Calu3 (cell line): Measurements from ENCODE around the gene CAMK1D. TPM values are rescaled to one million over a fixed set of nuclear protein-coding genes. Genes with fewer than 3 reads are reported as not detected.

ENCODE experiments used
- BruUV-seq: library from RNA; stranded (reverse); fragments of 400-500 nt; replicated peaks from 2 replicates; lab custom pipeline; 2021; lab: Mats Ljungman, UMichigan
- CTCF ChIA-PET: fragments of 300-600 bp; sonication (Branson Sonifier 250); formaldehyde crosslinking; loops from one replicate; lab custom pipeline; 2022; ENCODE audit warnings: antibody characterized with exemption; lab: Charles Lee
- DNase-seq: peaks from one replicate; pipeline ENCODE4 v3.0.0; 2022
- H3K27ac Mint-ChIP-seq: one replicate; pipeline ENCODE4 v1.8.0; 2022; ENCODE audit warnings: mixed read lengths; ENCODE audit not compliant: unreplicated experiment
- H3K27me3 Mint-ChIP-seq: one replicate; pipeline ENCODE4 v1.8.0; 2022; ENCODE audit warnings: mixed read lengths; ENCODE audit not compliant: unreplicated experiment
- H3K36me3 Mint-ChIP-seq: one replicate; pipeline ENCODE4 v1.8.0; 2022; ENCODE audit warnings: mild to moderate bottlenecking, moderate library complexity, mixed read lengths; ENCODE audit not compliant: insufficient read depth, unreplicated experiment
- H3K4me1 Mint-ChIP-seq: one replicate; pipeline ENCODE4 v1.8.0; 2022; ENCODE audit warnings: mild to moderate bottlenecking, low read depth, mixed read lengths; ENCODE audit not compliant: unreplicated experiment
- H3K4me3 Mint-ChIP-seq: one replicate; pipeline ENCODE4 v1.8.0; 2022; ENCODE audit warnings: mild to moderate bottlenecking, low read depth, moderate library complexity, mixed read lengths; ENCODE audit not compliant: unreplicated experiment
- H3K9me3 Mint-ChIP-seq: one replicate; pipeline ENCODE4 v1.8.0; 2022; ENCODE audit warnings: low read depth, mixed read lengths; ENCODE audit not compliant: unreplicated experiment
- intact Hi-C: fragments of 100-400 bp; cut with micrococcal nuclease; formaldehyde crosslinking; loops from one replicate; pipeline ENCODE4 v1.10.0; 2022; ENCODE audit not compliant: unreplicated experiment
- total RNA-seq: library from RNA; stranded (reverse); gene quantifications from 2 replicates; pipeline ENCODE4 v1.2.3, GENCODE V29; 2022
- TF ChIP-seq, protein P1 (sequence below): fragments of 200-600 bp; IDR thresholded peaks from one replicate; pipeline ENCODE4 v1.8.0; 2022; ENCODE audit warnings: antibody characterized with exemption; ENCODE audit not compliant: unreplicated experiment

CAMK1D gene
- total RNA-seq, 1 experiment from 2014 or later: 2.6 TPM

DNA sequence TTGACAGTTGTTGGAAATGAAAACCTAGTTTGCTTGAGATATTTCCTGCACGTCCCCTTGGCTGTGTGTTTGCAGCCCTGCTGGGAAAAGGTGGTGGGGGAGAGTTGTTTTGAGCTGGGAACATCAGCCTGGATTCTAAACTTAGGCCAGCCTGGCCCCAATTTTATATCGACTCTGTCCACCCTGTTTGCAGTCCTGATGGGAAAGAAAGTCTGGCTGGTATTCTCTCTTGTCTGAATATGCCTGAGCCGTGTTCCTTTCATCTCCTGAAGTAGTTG, 473.5 kb downstream of the CAMK1D start:
- intact Hi-C loops: no loop called here
- no TSS peak for BruUV-seq
- H3K27me3 Mint-ChIP-seq: peaks cover 85% of the 10 kb centered on the region
- no peak overlapping the region for H3K27ac Mint-ChIP-seq
- no peak for DNase-seq
- CTCF ChIA-PET: interaction anchor here (0.5 kb wide), 1 partner anchor 252 kb away, joined by 8 read pairs; no protein-coding TSS in a partner anchor
- H3K4me1 Mint-ChIP-seq: no peaks in the 10 kb centered on the region
- TF ChIP-seq, protein P1, sequence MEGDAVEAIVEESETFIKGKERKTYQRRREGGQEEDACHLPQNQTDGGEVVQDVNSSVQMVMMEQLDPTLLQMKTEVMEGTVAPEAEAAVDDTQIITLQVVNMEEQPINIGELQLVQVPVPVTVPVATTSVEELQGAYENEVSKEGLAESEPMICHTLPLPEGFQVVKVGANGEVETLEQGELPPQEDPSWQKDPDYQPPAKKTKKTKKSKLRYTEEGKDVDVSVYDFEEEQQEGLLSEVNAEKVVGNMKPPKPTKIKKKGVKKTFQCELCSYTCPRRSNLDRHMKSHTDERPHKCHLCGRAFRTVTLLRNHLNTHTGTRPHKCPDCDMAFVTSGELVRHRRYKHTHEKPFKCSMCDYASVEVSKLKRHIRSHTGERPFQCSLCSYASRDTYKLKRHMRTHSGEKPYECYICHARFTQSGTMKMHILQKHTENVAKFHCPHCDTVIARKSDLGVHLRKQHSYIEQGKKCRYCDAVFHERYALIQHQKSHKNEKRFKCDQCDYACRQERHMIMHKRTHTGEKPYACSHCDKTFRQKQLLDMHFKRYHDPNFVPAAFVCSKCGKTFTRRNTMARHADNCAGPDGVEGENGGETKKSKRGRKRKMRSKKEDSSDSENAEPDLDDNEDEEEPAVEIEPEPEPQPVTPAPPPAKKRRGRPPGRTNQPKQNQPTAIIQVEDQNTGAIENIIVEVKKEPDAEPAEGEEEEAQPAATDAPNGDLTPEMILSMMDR: no peak
- H3K36me3 Mint-ChIP-seq: no peaks in the 10 kb centered on the region
- no peaks in the 10 kb centered on the region for H3K9me3 Mint-ChIP-seq
- H3K4me3 Mint-ChIP-seq: no peak overlapping the region

DNA sequence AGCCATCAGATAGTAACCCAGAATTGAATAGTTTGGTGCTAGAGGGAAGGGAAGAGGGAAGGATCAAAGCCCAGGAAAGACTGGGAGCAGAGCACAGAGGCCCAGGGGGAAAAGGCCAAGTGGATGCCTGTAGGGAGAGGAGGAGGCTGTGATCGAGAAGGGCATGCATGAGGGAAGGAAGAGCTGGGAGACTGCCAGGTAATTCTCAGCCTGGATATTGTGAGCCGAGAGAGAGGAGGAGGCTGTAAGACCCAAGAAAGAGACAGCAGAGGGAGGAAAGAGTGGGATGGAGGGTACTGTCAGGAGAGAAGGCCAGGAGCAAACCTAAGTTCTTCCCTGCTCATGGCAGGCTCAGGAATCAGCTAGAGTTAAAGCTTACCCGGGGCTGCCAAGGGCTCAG, 474.0 kb downstream of the CAMK1D start:
- H3K36me3 Mint-ChIP-seq: no peaks in the 10 kb centered on the region
- no TSS peak for BruUV-seq

DNA sequence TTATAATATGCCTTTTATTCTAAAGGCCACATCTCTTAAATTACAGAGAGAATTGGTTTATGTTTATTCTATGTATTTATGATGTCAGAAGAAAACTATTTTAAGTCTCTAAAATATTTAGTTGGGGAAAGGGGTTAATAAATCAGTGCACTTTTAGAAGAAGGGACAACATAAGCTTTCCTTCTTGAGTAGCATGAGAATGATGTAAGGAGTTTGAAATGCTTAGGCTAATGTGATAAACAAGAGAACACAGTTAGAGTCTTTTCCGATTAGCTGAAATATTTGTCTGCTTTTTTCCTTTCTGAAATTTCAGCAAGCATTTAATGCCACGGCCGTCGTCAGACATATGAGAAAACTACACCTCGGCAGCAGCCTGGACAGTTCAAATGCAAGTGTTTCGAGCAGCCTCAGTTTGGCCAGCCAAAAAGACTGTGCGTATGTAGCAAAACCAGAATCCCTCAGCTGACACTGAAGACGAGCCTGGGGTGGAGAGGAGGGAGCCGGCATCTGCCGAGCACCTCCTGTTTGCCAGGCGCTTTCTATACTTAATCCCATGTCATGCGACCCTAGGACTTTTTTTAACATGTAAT, 476.0 kb downstream of the CAMK1D start:
- Mint-ChIP-seq H3K36me3 (no peaks in the 10 kb centered on the region), H3K4me1 (no peaks in the 10 kb centered on the region), H3K27ac (no peak overlapping the region), H3K4me3 (no peak overlapping the region), H3K9me3 (no peaks in the 10 kb centered on the region), H3K27me3 (peaks cover 92% of the 10 kb centered on the region)
- intact Hi-C loops: no loop called here
- DNase-seq: no peak
- BruUV-seq: no TSS peak
- CTCF ChIA-PET: no interaction called here
- TF ChIP-seq, protein P1: no peak

More for the DNA sequence above, 474.0 kb downstream of the CAMK1D start:
- TF ChIP-seq, protein P1: no peak
- H3K27ac Mint-ChIP-seq: no peak overlapping the region
- peaks cover 90% of the 10 kb centered on the region for H3K27me3 Mint-ChIP-seq
- no peaks in the 10 kb centered on the region for H3K9me3 Mint-ChIP-seq
- no peak for DNase-seq
- H3K4me3 Mint-ChIP-seq: no peak overlapping the region
- no peaks in the 10 kb centered on the region for H3K4me1 Mint-ChIP-seq
- intact Hi-C loops: no loop called here
- CTCF ChIA-PET: no interaction called here

DNA sequence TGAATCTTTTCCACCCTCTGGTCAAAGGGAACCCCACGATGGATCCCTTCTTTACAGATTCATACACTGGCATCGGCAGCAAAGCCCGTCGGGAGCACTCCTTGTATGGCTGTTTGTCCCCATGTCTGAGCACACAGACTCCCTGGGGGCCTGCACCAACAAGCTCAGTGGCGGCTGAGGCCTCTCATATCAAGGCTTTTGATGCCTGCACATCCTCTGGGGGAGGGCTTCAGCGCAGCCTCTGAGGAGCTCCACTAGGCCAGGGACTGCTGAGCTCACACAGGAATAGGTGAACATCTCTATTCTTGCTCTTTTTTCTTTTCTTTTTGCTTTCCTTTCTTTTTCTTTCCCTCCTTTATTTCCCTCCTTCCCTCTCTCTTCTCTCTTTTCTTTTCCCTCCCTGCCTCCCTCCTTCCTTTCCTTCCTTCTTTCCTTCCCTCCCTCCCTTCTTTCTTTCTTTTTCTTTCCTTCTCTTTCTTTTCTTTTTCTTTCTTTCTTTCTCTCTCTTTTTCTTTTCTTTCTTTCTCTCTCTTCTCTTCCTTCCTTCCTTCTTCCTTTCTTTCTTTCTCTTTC, 477.5 kb downstream of the CAMK1D start:
- Mint-ChIP-seq H3K4me1 (no peaks in the 10 kb centered on the region), H3K9me3 (no peaks in the 10 kb centered on the region), H3K36me3 (no peaks in the 10 kb centered on the region), H3K27me3 (peaks cover 98% of the 10 kb centered on the region), H3K4me3 (no peak overlapping the region), H3K27ac (no peak overlapping the region)
- intact Hi-C loops: no loop called here
- CTCF ChIA-PET: no interaction called here
- DNase-seq: no peak
- no TSS peak for BruUV-seq
- TF ChIP-seq, protein P1: no peak
